ENCODE data around the gene HRH2. TPM values are rescaled to one million over a fixed set of nuclear protein-coding genes. Genes with fewer than 3 reads are reported as not detected.

The HRH2 gene
- total RNA-seq, 1 experiment from 2014 or later = 3.3 TPM

DNA sequence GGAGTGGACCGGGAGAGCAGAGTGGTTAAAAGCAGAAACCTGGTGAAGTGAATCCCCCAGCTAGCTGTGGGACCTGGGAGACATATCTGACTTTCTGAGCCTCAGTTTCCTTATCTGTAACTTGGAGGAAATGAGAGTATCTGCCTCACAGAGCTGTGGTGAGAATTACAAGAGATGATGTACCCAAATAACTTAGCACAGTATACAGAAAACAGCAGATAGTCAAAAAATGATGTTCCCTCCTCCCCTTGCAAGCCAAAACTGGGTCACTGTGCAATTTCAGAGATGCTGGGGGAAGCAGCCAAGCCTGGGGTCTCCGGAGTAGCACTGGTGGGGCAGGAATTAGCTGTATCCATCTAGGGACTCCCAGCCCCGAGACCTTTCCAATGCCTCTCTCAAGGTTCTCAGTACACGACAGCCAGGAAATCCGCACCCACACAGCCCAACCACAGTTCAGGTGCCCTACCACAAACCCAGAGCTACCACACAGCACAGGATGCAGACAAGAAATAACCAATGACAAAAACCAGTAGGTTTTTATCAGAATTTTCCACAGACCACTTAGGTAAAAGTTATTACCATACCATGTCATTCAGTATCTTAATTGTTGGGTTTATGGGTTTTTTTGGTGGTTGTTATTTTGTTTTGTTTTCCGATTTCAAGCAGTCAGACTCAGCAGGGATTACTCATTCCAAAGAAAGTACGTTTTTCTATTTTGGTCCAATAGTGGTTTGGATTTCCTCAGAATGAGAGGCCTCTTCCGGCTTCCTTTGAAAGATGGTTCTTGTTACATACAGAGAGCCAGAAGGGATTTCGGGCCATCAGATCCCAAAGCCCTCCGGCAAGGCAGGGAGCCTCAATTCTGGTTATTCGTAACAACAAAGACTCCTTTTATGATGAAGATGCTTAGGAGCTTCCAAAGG is 4.9 kb upstream of the HRH2 start:
- Histone ChIP-seq H4K91ac (ENCODE audit: insufficient read length, low read depth, low read length) (no peak overlapping the region), H2AFZ (ENCODE audit: low read length) (no peak overlapping the region), H3K18ac (ENCODE audit: insufficient read length, low read depth, low read length) (no peak overlapping the region), H2BK15ac (ENCODE audit: low read depth, low read length) (no peak overlapping the region), H4K20me1 (ENCODE audit: control insufficient read depth, insufficient read depth, insufficient read length) (no peaks in the 10 kb centered on the region), H2BK12ac (ENCODE audit: insufficient read length, low read depth, low read length) (no peak overlapping the region), H3K79me1 (ENCODE audit: insufficient read depth, low read depth, low read length, poor library complexity, severe bottlenecking) (no peaks in the 10 kb centered on the region), H3K9ac (ENCODE audit: extremely low read depth, insufficient read length, low read length) (no peak overlapping the region), H3K14ac (ENCODE audit: insufficient read depth, low read length) (no peak overlapping the region), H3K23ac (ENCODE audit: insufficient read length, low read depth, low read length) (no peak overlapping the region), H3T11ph (ENCODE audit: low read length) (no peak overlapping the region), H3K79me2 (ENCODE audit: insufficient read depth, low read length) (no peaks in the 10 kb centered on the region), H3K23me2 (ENCODE audit: insufficient read length, low read depth, low read length, poor library complexity, severe bottlenecking) (no peaks in the 10 kb centered on the region), H4K5ac (ENCODE audit: insufficient read length, low read depth, low read length) (no peak overlapping the region), H3K27me3 (ENCODE audit: insufficient read depth, low read length) (no peaks in the 10 kb centered on the region), H2AK5ac (ENCODE audit: insufficient read length, low read length) (no peak overlapping the region), H3K4ac (ENCODE audit: low read depth, low read length) (no peak overlapping the region), H3K4me1 (ENCODE audit: insufficient read depth, low read length) (no peaks in the 10 kb centered on the region), H2BK20ac (ENCODE audit: low read depth, low read length, poor library complexity, severe bottlenecking) (no peak overlapping the region), H3K56ac (ENCODE audit: insufficient read length, low read depth, low read length) (no peak overlapping the region), H3K4me2 (ENCODE audit: insufficient read depth, insufficient read length, low read length) (no peak overlapping the region), H2BK5ac (ENCODE audit: insufficient read length, low read length) (no peak overlapping the region), H3K27ac (ENCODE audit: insufficient read length, low read depth, low read length) (no peak overlapping the region), H3K9me3 (ENCODE audit: control insufficient read depth, low read depth, low read length) (peaks cover 23% of the 10 kb centered on the region), H2BK120ac (ENCODE audit: low read depth, low read length, poor library complexity, severe bottlenecking) (no peak overlapping the region), H4K8ac (replicated peaks; ENCODE audit: insufficient read length, low read depth, low read length) (no peak overlapping the region)
- H3K4me3 Mint-ChIP-seq = no peak overlapping the region
- peaks cover 17% of the 10 kb centered on the region for H3K27me3 Mint-ChIP-seq (ENCODE audit: low read depth)
- TF ChIP-seq, protein P1, sequence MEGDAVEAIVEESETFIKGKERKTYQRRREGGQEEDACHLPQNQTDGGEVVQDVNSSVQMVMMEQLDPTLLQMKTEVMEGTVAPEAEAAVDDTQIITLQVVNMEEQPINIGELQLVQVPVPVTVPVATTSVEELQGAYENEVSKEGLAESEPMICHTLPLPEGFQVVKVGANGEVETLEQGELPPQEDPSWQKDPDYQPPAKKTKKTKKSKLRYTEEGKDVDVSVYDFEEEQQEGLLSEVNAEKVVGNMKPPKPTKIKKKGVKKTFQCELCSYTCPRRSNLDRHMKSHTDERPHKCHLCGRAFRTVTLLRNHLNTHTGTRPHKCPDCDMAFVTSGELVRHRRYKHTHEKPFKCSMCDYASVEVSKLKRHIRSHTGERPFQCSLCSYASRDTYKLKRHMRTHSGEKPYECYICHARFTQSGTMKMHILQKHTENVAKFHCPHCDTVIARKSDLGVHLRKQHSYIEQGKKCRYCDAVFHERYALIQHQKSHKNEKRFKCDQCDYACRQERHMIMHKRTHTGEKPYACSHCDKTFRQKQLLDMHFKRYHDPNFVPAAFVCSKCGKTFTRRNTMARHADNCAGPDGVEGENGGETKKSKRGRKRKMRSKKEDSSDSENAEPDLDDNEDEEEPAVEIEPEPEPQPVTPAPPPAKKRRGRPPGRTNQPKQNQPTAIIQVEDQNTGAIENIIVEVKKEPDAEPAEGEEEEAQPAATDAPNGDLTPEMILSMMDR (conservative IDR thresholded peaks at IDR 0.05) = no peak
- peaks cover 29 to 35% of the 10 kb centered on the region in 2 experiments for H3K9me3 Mint-ChIP-seq
- H3K27ac Mint-ChIP-seq = no peak overlapping the region
- peaks cover 20 to 36% (median 29%) of the 10 kb centered on the region in 3 experiments for H3K36me3 Mint-ChIP-seq (ENCODE audit: insufficient read depth in 1 of 3, low read depth in 3 of 3)
- no peak for DNase-seq
- peaks cover 23 to 27% of the 10 kb centered on the region in 2 experiments for H3K4me1 Mint-ChIP-seq
- no CpG with 5 or more reads among the region's 11 CpGs for WGBS (ENCODE audit: extremely low coverage, insufficient read length, low lambda C conversion rate)
